GM23338 (cell line): ENCODE results near the gene SIRT1. TPM values are rescaled to one million over a fixed set of nuclear protein-coding genes. Genes with fewer than 3 reads are reported as not detected.

ENCODE experiments used
- ATAC-seq: fragments of 200-7000 bp; cut with Tn5 transposase; 3 replicates; pipeline ENCODE4 v1.9.1; 2020
- DNase-seq: peaks from one replicate; pipeline ENCODE4 v3.0.0-alpha.2; 2015; ENCODE audit warnings: low spot score
- H2AFZ ChIP-seq: fragments of 200-600 bp; sonication (generic); 2 replicates; pipeline ENCODE4 v1.8.0; 2016; ENCODE audit warnings: antibody characterized with exemption, mild to moderate bottlenecking, moderate library complexity
- H3F3A ChIP-seq: fragments of 200-600 bp; sonication (generic); replicated peaks from 2 replicates; pipeline ENCODE4 v1.8.0; 2017; ENCODE audit warnings: antibody characterized with exemption, mixed run types, low read depth
- H3K27ac ChIP-seq: fragments of 200-600 bp; sonication (generic); 2 replicates; pipeline ENCODE4 v1.6.1; 2016; ENCODE audit warnings: low read depth
- H3K27me3 ChIP-seq: fragments of 200-600 bp; sonication (generic); 2 replicates; pipeline ENCODE4 v1.8.0; 2016; ENCODE audit warnings: mild to moderate bottlenecking, mixed run types, moderate library complexity; ENCODE audit not compliant: insufficient read depth
- H3K36me3 ChIP-seq: fragments of 200-600 bp; sonication (generic); 2 replicates; pipeline ENCODE4 v1.8.0; 2016; ENCODE audit warnings: mild to moderate bottlenecking; ENCODE audit not compliant: insufficient read depth
- H3K4me1 ChIP-seq: fragments of 200-600 bp; sonication (generic); 2 replicates; pipeline ENCODE4 v1.8.0; 2016; ENCODE audit warnings: mild to moderate bottlenecking, moderate library complexity; ENCODE audit not compliant: insufficient read depth
- H3K4me2 ChIP-seq: fragments of 200-600 bp; sonication (generic); 2 replicates; pipeline ENCODE4 v1.7.1; 2017; ENCODE audit warnings: mixed run types
- H3K4me3 ChIP-seq: fragments of 200-600 bp; sonication (generic); 2 replicates; pipeline ENCODE4 v1.6.1; 2016; ENCODE audit warnings: mixed run types
- H3K79me2 ChIP-seq: fragments of 200-600 bp; sonication (generic); replicated peaks from 2 replicates; pipeline ENCODE4 v1.8.0; 2017; ENCODE audit warnings: mild to moderate bottlenecking; ENCODE audit not compliant: insufficient read depth
- H3K9me2 ChIP-seq: fragments of 200-600 bp; sonication (generic); 2 replicates; pipeline ENCODE4 v1.8.0; 2017; ENCODE audit not compliant: insufficient read depth
- H4K20me1 ChIP-seq: fragments of 200-600 bp; sonication (generic); replicated peaks from 2 replicates; pipeline ENCODE4 v1.8.0; 2017; ENCODE audit warnings: mild to moderate bottlenecking; ENCODE audit not compliant: insufficient read depth
- H3K27ac Mint-ChIP-seq: 2 replicates; pipeline ENCODE4 v1.8.0; 2020; ENCODE audit warnings: inconsistent platforms, mild to moderate bottlenecking, moderate library complexity, mixed read lengths
- H3K27me3 Mint-ChIP-seq: 3 replicates; pipeline ENCODE4 v1.8.0; 2022; ENCODE audit warnings: low read depth, mild to moderate bottlenecking, moderate library complexity, mixed read lengths, inconsistent platforms; ENCODE audit not compliant: insufficient read depth, poor library complexity
- H3K36me3 Mint-ChIP-seq: 3 replicates; pipeline ENCODE4 v1.8.0; 2021; ENCODE audit warnings: low read depth, mild to moderate bottlenecking, inconsistent platforms, moderate library complexity, mixed read lengths
- H3K4me1 Mint-ChIP-seq: 3 replicates; pipeline ENCODE4 v1.8.0; 2020; ENCODE audit warnings: mild to moderate bottlenecking, inconsistent platforms, mixed read lengths
- H3K4me3 Mint-ChIP-seq: 3 replicates; pipeline ENCODE4 v1.8.0; 2021; ENCODE audit warnings: moderate library complexity, mild to moderate bottlenecking, inconsistent platforms, mixed read lengths
- H3K9me3 Mint-ChIP-seq: 3 replicates; pipeline ENCODE4 v1.8.0; 2020; ENCODE audit warnings: moderate library complexity, mild to moderate bottlenecking, inconsistent platforms, mixed read lengths
- CREB1 ChIP-seq: fragments of 250-450 bp; sonication (Bioruptor Pico); IDR thresholded peaks from 2 replicates; pipeline ENCODE4 v1.5.0; 2020; ENCODE audit warnings: low read depth, mild to moderate bottlenecking, moderate library complexity
- EZH2 ChIP-seq: fragments of 200-600 bp; sonication (generic); IDR thresholded peaks from one replicate; pipeline ENCODE4 v1.8.0; 2017; ENCODE audit warnings: antibody characterized with exemption, mild to moderate bottlenecking, low read depth; ENCODE audit not compliant: unreplicated experiment
- EZH2phosphoT487 ChIP-seq: fragments of 200-600 bp; sonication (generic); IDR thresholded peaks from one replicate; pipeline ENCODE4 v1.8.1; 2018; ENCODE audit warnings: antibody characterized with exemption; ENCODE audit not compliant: unreplicated experiment
- JUNB ChIP-seq: IDR thresholded peaks from one replicate; pipeline ENCODE4 v1.6.1; 2016; ENCODE audit warnings: antibody characterized with exemption; ENCODE audit not compliant: unreplicated experiment
- NANOG ChIP-seq: IDR thresholded peaks from 2 replicates; pipeline ENCODE4 v1.6.1; 2016; ENCODE audit warnings: antibody characterized with exemption, borderline replicate concordance
- POLR2AphosphoS5 ChIP-seq: IDR thresholded peaks from 2 replicates; pipeline ENCODE4 v1.6.1; 2016; ENCODE audit warnings: antibody characterized with exemption, low read depth
- STAT1 ChIP-seq: IDR thresholded peaks from one replicate; pipeline ENCODE4 v1.6.1; 2016; ENCODE audit warnings: antibody characterized with exemption; ENCODE audit not compliant: unreplicated experiment
- ZNF114 ChIP-seq: fragments of 250-450 bp; sonication (Bioruptor Pico); IDR thresholded peaks from 2 replicates; pipeline ENCODE4 v1.5.0; 2020; ENCODE audit warnings: mild to moderate bottlenecking, moderate library complexity
- ZNF331 ChIP-seq: fragments of 250-450 bp; sonication (Bioruptor Pico); IDR thresholded peaks from 2 replicates; pipeline ENCODE4 v1.5.0; 2020; ENCODE audit warnings: low read depth, mild to moderate bottlenecking, moderate library complexity
- long read RNA-seq: library from polyadenylated mRNA; unstranded; transcript quantifications from one replicate; pipeline ENCODE4 v2.0.0, GENCODE V29; 2020; ENCODE audit not compliant: unreplicated experiment
- polyA plus RNA-seq: library from polyadenylated mRNA; unstranded; fragments of >200 nt; fragmentation: Nextera tagmentation; extraction: Ambion mirVana; gene quantifications from 2 replicates; pipeline ENCODE4 v1.2.1, GENCODE V29; 2016
- total RNA-seq: library from RNA; depleted of rRNA; stranded (reverse); fragments of >200 nt; shearing (Covaris generic); gene quantifications from 2 replicates; pipeline ENCODE4 v1.2.3, GENCODE V29; 2014; rRNA removed
- TF ChIP-seq, protein P1 (sequence below): IDR thresholded peaks from 2 replicates; pipeline ENCODE4 v1.6.1; 2016; ENCODE audit warnings: antibody characterized with exemption
- TF ChIP-seq, protein P2 (sequence below): fragments of 250-450 bp; sonication (Bioruptor Pico); IDR thresholded peaks from 2 replicates; pipeline ENCODE4 v1.5.0; 2020; ENCODE audit warnings: mild to moderate bottlenecking, moderate library complexity
- TF ChIP-seq, protein P3 (sequence below): IDR thresholded peaks from one replicate; pipeline ENCODE4 v1.6.1; 2018; ENCODE audit warnings: antibody characterized with exemption; ENCODE audit not compliant: unreplicated experiment
- TF ChIP-seq, protein P4 (sequence below), 2 experiments: fragments of 200-600 bp in 1 of 2; sonication (generic) in 1 of 2; conservative IDR thresholded peaks; 2 replicates each; pipeline versions ENCODE4 v1.5.1 to v1.6.1; 2016 to 2017; ENCODE audit warnings: antibody characterized with exemption in 2 of 2, low read depth in 2 of 2, mild to moderate bottlenecking in 2 of 2, moderate library complexity in 1 of 2

Gene SIRT1
- total RNA-seq (61.6 and 68.0 TPM in 2 replicates), polyA plus RNA-seq (32.4 and 35.9 TPM in 2 replicates)
- long read RNA-seq, partial matches to known transcripts: 1 of 3 reads
- long read RNA-seq, other reads (novel, unspliced or antisense): 2 of 3 reads

DNA sequence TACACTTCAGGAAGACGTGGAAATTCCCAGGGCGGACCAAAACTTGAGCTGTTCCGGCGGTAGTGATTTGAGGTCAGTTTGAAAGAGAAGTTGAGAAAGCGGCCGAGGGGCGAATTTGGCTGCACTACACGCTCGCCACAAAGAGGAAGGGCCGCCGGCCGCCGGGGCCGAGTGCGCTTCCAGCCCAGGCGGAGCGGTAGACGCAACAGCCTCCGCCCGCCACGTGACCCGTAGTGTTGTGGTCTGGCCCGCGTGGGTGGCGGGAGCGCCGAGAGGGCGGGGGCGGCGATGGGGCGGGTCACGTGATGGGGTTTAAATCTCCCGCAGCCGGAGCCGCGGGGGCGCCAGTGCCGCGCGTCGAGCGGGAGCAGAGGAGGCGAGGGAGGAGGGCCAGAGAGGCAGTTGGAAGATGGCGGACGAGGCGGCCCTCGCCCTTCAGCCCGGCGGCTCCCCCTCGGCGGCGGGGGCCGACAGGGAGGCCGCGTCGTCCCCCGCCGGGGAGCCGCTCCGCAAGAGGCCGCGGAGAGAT, at the start of gene SIRT1:
Gene SIRT1 (plus strand): TSS at position 344 of the 529 bp plus-strand sequence. CDS start 66 bp downstream, at position 410.
- TF ChIP-seq ZNF331 (no peak), ZNF114 (CRISPR knock-in tag) (no peak), CREB1 (CRISPR knock-in tag) (peak; percentile 67), NANOG (no peak), EZH2 (no peak), EZH2phosphoT487 (no peak), STAT1 (no peak), POLR2AphosphoS5 (peak; percentile 92), JUNB (no peak)
- TF ChIP-seq, protein P1, sequence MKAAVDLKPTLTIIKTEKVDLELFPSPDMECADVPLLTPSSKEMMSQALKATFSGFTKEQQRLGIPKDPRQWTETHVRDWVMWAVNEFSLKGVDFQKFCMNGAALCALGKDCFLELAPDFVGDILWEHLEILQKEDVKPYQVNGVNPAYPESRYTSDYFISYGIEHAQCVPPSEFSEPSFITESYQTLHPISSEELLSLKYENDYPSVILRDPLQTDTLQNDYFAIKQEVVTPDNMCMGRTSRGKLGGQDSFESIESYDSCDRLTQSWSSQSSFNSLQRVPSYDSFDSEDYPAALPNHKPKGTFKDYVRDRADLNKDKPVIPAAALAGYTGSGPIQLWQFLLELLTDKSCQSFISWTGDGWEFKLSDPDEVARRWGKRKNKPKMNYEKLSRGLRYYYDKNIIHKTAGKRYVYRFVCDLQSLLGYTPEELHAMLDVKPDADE: 0 out of 2 replicates have a peak, but pooled peaks have one; percentile 54
- TF ChIP-seq, protein P2, sequence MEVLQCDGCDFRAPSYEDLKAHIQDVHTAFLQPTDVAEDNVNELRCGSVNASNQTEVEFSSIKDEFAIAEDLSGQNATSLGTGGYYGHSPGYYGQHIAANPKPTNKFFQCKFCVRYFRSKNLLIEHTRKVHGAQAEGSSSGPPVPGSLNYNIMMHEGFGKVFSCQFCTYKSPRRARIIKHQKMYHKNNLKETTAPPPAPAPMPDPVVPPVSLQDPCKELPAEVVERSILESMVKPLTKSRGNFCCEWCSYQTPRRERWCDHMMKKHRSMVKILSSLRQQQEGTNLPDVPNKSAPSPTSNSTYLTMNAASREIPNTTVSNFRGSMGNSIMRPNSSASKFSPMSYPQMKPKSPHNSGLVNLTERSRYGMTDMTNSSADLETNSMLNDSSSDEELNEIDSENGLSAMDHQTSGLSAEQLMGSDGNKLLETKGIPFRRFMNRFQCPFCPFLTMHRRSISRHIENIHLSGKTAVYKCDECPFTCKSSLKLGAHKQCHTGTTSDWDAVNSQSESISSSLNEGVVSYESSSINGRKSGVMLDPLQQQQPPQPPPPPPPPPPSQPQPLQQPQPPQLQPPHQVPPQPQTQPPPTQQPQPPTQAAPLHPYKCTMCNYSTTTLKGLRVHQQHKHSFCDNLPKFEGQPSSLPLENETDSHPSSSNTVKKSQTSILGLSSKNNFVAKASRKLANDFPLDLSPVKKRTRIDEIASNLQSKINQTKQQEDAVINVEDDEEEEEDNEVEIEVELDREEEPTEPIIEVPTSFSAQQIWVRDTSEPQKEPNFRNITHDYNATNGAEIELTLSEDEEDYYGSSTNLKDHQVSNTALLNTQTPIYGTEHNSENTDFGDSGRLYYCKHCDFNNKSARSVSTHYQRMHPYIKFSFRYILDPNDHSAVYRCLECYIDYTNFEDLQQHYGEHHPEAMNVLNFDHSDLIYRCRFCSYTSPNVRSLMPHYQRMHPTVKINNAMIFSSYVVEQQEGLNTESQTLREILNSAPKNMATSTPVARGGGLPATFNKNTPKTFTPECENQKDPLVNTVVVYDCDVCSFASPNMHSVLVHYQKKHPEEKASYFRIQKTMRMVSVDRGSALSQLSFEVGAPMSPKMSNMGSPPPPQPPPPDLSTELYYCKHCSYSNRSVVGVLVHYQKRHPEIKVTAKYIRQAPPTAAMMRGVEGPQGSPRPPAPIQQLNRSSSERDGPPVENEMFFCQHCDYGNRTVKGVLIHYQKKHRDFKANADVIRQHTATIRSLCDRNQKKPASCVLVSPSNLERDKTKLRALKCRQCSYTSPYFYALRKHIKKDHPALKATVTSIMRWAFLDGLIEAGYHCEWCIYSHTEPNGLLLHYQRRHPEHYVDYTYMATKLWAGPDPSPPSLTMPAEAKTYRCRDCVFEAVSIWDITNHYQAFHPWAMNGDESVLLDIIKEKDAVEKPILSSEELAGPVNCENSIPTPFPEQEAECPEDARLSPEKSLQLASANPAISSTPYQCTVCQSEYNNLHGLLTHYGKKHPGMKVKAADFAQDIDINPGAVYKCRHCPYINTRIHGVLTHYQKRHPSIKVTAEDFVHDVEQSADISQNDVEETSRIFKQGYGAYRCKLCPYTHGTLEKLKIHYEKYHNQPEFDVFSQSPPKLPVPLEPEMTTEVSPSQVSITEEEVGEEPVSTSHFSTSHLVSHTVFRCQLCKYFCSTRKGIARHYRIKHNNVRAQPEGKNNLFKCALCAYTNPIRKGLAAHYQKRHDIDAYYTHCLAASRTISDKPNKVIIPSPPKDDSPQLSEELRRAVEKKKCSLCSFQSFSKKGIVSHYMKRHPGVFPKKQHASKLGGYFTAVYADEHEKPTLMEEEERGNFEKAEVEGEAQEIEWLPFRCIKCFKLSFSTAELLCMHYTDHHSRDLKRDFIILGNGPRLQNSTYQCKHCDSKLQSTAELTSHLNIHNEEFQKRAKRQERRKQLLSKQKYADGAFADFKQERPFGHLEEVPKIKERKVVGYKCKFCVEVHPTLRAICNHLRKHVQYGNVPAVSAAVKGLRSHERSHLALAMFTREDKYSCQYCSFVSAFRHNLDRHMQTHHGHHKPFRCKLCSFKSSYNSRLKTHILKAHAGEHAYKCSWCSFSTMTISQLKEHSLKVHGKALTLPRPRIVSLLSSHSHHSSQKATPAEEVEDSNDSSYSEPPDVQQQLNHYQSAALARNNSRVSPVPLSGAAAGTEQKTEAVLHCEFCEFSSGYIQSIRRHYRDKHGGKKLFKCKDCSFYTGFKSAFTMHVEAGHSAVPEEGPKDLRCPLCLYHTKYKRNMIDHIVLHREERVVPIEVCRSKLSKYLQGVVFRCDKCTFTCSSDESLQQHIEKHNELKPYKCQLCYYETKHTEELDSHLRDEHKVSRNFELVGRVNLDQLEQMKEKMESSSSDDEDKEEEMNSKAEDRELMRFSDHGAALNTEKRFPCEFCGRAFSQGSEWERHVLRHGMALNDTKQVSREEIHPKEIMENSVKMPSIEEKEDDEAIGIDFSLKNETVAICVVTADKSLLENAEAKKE: no peak
- TF ChIP-seq, protein P3, sequence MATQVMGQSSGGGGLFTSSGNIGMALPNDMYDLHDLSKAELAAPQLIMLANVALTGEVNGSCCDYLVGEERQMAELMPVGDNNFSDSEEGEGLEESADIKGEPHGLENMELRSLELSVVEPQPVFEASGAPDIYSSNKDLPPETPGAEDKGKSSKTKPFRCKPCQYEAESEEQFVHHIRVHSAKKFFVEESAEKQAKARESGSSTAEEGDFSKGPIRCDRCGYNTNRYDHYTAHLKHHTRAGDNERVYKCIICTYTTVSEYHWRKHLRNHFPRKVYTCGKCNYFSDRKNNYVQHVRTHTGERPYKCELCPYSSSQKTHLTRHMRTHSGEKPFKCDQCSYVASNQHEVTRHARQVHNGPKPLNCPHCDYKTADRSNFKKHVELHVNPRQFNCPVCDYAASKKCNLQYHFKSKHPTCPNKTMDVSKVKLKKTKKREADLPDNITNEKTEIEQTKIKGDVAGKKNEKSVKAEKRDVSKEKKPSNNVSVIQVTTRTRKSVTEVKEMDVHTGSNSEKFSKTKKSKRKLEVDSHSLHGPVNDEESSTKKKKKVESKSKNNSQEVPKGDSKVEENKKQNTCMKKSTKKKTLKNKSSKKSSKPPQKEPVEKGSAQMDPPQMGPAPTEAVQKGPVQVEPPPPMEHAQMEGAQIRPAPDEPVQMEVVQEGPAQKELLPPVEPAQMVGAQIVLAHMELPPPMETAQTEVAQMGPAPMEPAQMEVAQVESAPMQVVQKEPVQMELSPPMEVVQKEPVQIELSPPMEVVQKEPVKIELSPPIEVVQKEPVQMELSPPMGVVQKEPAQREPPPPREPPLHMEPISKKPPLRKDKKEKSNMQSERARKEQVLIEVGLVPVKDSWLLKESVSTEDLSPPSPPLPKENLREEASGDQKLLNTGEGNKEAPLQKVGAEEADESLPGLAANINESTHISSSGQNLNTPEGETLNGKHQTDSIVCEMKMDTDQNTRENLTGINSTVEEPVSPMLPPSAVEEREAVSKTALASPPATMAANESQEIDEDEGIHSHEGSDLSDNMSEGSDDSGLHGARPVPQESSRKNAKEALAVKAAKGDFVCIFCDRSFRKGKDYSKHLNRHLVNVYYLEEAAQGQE: peak; percentile 16
- TF ChIP-seq, protein P4, sequence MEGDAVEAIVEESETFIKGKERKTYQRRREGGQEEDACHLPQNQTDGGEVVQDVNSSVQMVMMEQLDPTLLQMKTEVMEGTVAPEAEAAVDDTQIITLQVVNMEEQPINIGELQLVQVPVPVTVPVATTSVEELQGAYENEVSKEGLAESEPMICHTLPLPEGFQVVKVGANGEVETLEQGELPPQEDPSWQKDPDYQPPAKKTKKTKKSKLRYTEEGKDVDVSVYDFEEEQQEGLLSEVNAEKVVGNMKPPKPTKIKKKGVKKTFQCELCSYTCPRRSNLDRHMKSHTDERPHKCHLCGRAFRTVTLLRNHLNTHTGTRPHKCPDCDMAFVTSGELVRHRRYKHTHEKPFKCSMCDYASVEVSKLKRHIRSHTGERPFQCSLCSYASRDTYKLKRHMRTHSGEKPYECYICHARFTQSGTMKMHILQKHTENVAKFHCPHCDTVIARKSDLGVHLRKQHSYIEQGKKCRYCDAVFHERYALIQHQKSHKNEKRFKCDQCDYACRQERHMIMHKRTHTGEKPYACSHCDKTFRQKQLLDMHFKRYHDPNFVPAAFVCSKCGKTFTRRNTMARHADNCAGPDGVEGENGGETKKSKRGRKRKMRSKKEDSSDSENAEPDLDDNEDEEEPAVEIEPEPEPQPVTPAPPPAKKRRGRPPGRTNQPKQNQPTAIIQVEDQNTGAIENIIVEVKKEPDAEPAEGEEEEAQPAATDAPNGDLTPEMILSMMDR (conservative IDR thresholded peaks at IDR 0.05; ENCODE audit: low read depth in 2 of 2): peak in 1 of 2 experiments; percentile 20; a peak in 1 of 4 replicates
- Histone ChIP-seq H3K36me3 (peaks cover 26% of the 10 kb centered on the region), H3K4me2 (peak within 1 kb of the TSS; percentile 93), H2AFZ (peak within 1 kb of the TSS; percentile 75; the same call in 1 of the 2 replicates), H3K27ac (peak within 1 kb of the TSS; percentile 93), H3K27me3 (no peaks in the 10 kb centered on the region), H3K4me1 (peaks cover 19% of the 10 kb centered on the region), H3K79me2 (peaks cover 45% of the 10 kb centered on the region), H3K4me3 (peak within 1 kb of the TSS; percentile 94), H3K9me2 (no peaks in the 10 kb centered on the region), H3F3A (peaks cover 9% of the 10 kb centered on the region), H4K20me1 (peaks cover 34% of the 10 kb centered on the region)
- Mint-ChIP-seq H3K36me3 (peaks cover 42% of the 10 kb centered on the region), H3K9me3 (peaks cover 2% of the 10 kb centered on the region; the same call in 1 of the 3 replicates), H3K4me1 (peaks cover 18% of the 10 kb centered on the region), H3K27me3 (peaks cover 12% of the 10 kb centered on the region), H3K27ac (peak within 1 kb of the TSS; percentile 92), H3K4me3 (peak within 1 kb of the TSS; percentile 89)
- DNase-seq: peak; percentile 97
- ATAC-seq: peak; percentile 93
